ENCODE results near the gene DESI2. TPM values are rescaled to one million over a fixed set of nuclear protein-coding genes. Genes with fewer than 3 reads are reported as not detected.

Gene DESI2
- total RNA-seq, 1 donor from 2014 or later = 49.2 TPM

DNA sequence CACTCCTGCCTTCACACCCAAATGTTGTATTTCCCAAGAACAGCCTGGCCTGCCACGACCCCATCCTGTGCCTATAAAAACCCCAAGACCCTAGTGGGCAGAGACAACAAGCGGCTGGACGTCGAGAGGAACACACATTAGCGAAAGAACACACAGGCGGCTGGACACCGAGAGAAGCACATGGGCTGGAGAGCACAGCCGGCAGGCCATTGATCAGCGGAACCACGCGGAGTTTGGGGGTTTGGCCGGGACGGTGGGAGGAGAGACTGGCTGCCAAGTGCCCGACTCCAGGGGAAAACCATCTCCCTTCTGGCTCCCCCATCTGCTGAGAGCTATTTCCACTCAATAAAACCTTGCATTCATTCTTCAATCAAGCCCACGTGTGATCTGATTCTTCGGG, 10.4 kb upstream of the DESI2 start:
- TF ChIP-seq, protein P1, sequence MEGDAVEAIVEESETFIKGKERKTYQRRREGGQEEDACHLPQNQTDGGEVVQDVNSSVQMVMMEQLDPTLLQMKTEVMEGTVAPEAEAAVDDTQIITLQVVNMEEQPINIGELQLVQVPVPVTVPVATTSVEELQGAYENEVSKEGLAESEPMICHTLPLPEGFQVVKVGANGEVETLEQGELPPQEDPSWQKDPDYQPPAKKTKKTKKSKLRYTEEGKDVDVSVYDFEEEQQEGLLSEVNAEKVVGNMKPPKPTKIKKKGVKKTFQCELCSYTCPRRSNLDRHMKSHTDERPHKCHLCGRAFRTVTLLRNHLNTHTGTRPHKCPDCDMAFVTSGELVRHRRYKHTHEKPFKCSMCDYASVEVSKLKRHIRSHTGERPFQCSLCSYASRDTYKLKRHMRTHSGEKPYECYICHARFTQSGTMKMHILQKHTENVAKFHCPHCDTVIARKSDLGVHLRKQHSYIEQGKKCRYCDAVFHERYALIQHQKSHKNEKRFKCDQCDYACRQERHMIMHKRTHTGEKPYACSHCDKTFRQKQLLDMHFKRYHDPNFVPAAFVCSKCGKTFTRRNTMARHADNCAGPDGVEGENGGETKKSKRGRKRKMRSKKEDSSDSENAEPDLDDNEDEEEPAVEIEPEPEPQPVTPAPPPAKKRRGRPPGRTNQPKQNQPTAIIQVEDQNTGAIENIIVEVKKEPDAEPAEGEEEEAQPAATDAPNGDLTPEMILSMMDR (IDR thresholded peaks at IDR 0.05; ENCODE audit: insufficient read depth, low read depth, low read length) = no peak
- TF ChIP-seq EZH2 (IDR thresholded peaks at IDR 0.05; ENCODE audit: insufficient read depth, low read length) = no peak
- no peak overlapping the region for H2AFZ ChIP-seq (ENCODE audit: low read depth, low read length)
- no peak overlapping the region for H3K4me3 ChIP-seq (ENCODE audit: insufficient read depth, low read depth, low read length)
- no peaks in the 10 kb centered on the region for H4K20me1 ChIP-seq (ENCODE audit: insufficient read depth, low read length)
- H3K36me3 ChIP-seq (ENCODE audit: insufficient read depth, low read length) = no peaks in the 10 kb centered on the region
- H3K4me1 ChIP-seq (ENCODE audit: insufficient read depth, low read length) = no peaks in the 10 kb centered on the region
- H3K27me3 Mint-ChIP-seq (ENCODE audit: low read depth, unreplicated experiment) = no peaks in the 10 kb centered on the region
- H3K9me3 ChIP-seq (ENCODE audit: insufficient read depth, low read depth, low read length) = no peaks in the 10 kb centered on the region
- peaks cover 11% of the 10 kb centered on the region for H3K9me3 Mint-ChIP-seq (ENCODE audit: unreplicated experiment)
- DNase-seq (ENCODE audit: low read depth) (no peak), FAIRE-seq (no peak)
- H3K79me2 ChIP-seq (ENCODE audit: insufficient read depth, low read length) = no peaks in the 10 kb centered on the region
- peaks cover 4% of the 10 kb centered on the region for H3K27me3 ChIP-seq (ENCODE audit: insufficient read depth, low read length)
- H3K4me1 Mint-ChIP-seq (ENCODE audit: low read depth, unreplicated experiment) = no peaks in the 10 kb centered on the region
- H3K4me3 Mint-ChIP-seq (ENCODE audit: unreplicated experiment) = no peak overlapping the region
- no peaks in the 10 kb centered on the region for H3K36me3 Mint-ChIP-seq (ENCODE audit: low read depth, unreplicated experiment)
- H3K9ac ChIP-seq (ENCODE audit: low read length) = no peak overlapping the region
- no peak overlapping the region for H3K27ac Mint-ChIP-seq (ENCODE audit: unreplicated experiment)
- no peak overlapping the region for H3K4me2 ChIP-seq (ENCODE audit: low read length)
- H3K27ac ChIP-seq (ENCODE audit: low read depth, low read length) = no peak overlapping the region

DNA sequence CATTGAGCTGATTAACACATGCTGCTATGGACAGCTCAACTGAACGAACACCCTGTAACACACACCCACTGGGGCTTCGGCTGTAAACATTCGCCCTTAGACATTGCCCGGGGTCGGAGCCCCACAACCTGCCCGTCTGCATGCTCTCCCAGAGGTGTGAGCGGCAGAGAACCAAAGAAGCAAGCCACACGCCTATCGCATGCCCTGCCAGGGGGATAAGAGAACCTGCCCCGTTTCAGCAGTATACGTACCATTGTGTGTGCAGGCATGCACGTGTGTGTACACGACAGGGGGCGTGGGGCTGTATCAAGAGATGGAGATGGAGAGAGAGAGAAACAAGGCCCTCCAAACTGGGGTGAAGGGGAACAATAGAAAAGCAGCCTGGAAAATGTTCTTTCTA, 9.9 kb upstream of the DESI2 start:
- Histone ChIP-seq H3K4me1 (ENCODE audit: insufficient read depth, low read length) (no peaks in the 10 kb centered on the region), H3K9me3 (ENCODE audit: insufficient read depth, low read depth, low read length) (no peaks in the 10 kb centered on the region), H3K36me3 (ENCODE audit: insufficient read depth, low read length) (no peaks in the 10 kb centered on the region), H3K9ac (ENCODE audit: low read length) (no peak overlapping the region), H3K27me3 (ENCODE audit: insufficient read depth, low read length) (peaks cover 4% of the 10 kb centered on the region), H3K4me2 (ENCODE audit: low read length) (no peak overlapping the region), H4K20me1 (ENCODE audit: insufficient read depth, low read length) (no peaks in the 10 kb centered on the region), H3K27ac (ENCODE audit: low read depth, low read length) (no peak overlapping the region), H3K79me2 (ENCODE audit: insufficient read depth, low read length) (no peaks in the 10 kb centered on the region), H2AFZ (ENCODE audit: low read depth, low read length) (no peak overlapping the region), H3K4me3 (ENCODE audit: insufficient read depth, low read depth, low read length) (no peak overlapping the region)
- Mint-ChIP-seq H3K9me3 (ENCODE audit: unreplicated experiment) (peaks cover 11% of the 10 kb centered on the region), H3K4me3 (ENCODE audit: unreplicated experiment) (no peak overlapping the region), H3K27me3 (ENCODE audit: low read depth, unreplicated experiment) (no peaks in the 10 kb centered on the region), H3K36me3 (ENCODE audit: low read depth, unreplicated experiment) (no peaks in the 10 kb centered on the region), H3K27ac (ENCODE audit: unreplicated experiment) (no peak overlapping the region), H3K4me1 (ENCODE audit: low read depth, unreplicated experiment) (no peaks in the 10 kb centered on the region)
- FAIRE-seq (no peak), DNase-seq (ENCODE audit: low read depth) (no peak)
- TF ChIP-seq EZH2 (IDR thresholded peaks at IDR 0.05; ENCODE audit: insufficient read depth, low read length) = no peak
- TF ChIP-seq, protein P1 (IDR thresholded peaks at IDR 0.05; ENCODE audit: insufficient read depth, low read depth, low read length) = no peak

DNA sequence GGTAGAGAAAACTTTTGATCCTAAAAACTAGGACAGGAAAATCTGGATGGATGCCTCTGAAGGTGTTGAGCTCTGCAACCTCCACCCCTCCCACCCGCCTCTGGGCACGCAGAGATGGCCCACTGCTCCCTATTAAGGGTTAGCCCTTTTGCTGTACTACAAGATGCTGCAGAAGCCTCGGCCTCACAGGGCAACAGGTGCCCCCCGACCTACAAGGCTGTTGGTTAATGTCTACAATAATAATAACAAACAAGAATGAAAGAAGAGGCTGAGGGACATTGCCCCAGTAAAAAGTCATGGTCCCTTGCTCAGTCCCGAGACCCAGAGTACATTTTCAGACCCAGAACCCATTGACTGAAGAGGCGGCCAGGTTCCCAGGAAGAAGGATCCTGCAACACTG, 7.5 kb upstream of the DESI2 start:
- H3K4me2 ChIP-seq (ENCODE audit: low read length) = no peak overlapping the region
- TF ChIP-seq EZH2 (IDR thresholded peaks at IDR 0.05; ENCODE audit: insufficient read depth, low read length) = no peak
- Mint-ChIP-seq H3K4me1 (ENCODE audit: low read depth, unreplicated experiment) (no peaks in the 10 kb centered on the region), H3K27ac (ENCODE audit: unreplicated experiment) (no peak overlapping the region), H3K27me3 (ENCODE audit: low read depth, unreplicated experiment) (no peaks in the 10 kb centered on the region), H3K36me3 (ENCODE audit: low read depth, unreplicated experiment) (no peaks in the 10 kb centered on the region), H3K4me3 (ENCODE audit: unreplicated experiment) (no peak overlapping the region), H3K9me3 (ENCODE audit: unreplicated experiment) (peaks cover 11% of the 10 kb centered on the region)
- H2AFZ ChIP-seq (ENCODE audit: low read depth, low read length) = no peak overlapping the region
- no peak overlapping the region for H3K9ac ChIP-seq (ENCODE audit: low read length)
- no peaks in the 10 kb centered on the region for H3K79me2 ChIP-seq (ENCODE audit: insufficient read depth, low read length)
- no peak for FAIRE-seq
- H3K9me3 ChIP-seq (ENCODE audit: insufficient read depth, low read depth, low read length) = no peaks in the 10 kb centered on the region
- no peak overlapping the region for H3K27ac ChIP-seq (ENCODE audit: low read depth, low read length)
- no peak overlapping the region for H3K4me3 ChIP-seq (ENCODE audit: insufficient read depth, low read depth, low read length)
- no peaks in the 10 kb centered on the region for H3K4me1 ChIP-seq (ENCODE audit: insufficient read depth, low read length)
- peaks cover 4% of the 10 kb centered on the region for H3K27me3 ChIP-seq (ENCODE audit: insufficient read depth, low read length)
- no peak for DNase-seq (ENCODE audit: low read depth)
- no peaks in the 10 kb centered on the region for H3K36me3 ChIP-seq (ENCODE audit: insufficient read depth, low read length)
- no peaks in the 10 kb centered on the region for H4K20me1 ChIP-seq (ENCODE audit: insufficient read depth, low read length)
